SK-N-MC (cell line): ENCODE results near the gene SIGLECL1.

ENCODE experiments used
- DNase-seq: peaks from one replicate; pipeline ENCODE4 v3.0.0-alpha.2; 2011; ENCODE audit warnings: low read depth, low spot score
- H3K27ac ChIP-seq: fragments of 200-600 bp; sonication (generic); 2 replicates; pipeline ENCODE4 v1.5.1; 2016; ENCODE audit warnings: mixed run types
- H3K36me3 ChIP-seq: fragments of 200-600 bp; sonication (generic); 2 replicates; pipeline ENCODE4 v1.6.1; 2017; ENCODE audit warnings: antibody characterized with exemption, low read length, mixed read lengths; ENCODE audit not compliant: insufficient read depth
- H3K4me3 ChIP-seq: fragments of 200-600 bp; sonication (generic); 2 replicates; pipeline ENCODE4 v1.5.1; 2016
- H3K9ac ChIP-seq: fragments of 200-600 bp; sonication (generic); 2 replicates; pipeline ENCODE4 v1.8.0; 2017; ENCODE audit warnings: mixed run types, mixed read lengths; ENCODE audit not compliant: insufficient read length
- H3K9me3 ChIP-seq: fragments of 200-600 bp; sonication (generic); 2 replicates; pipeline ENCODE4 v1.6.1; 2017; ENCODE audit warnings: low read depth, mild to moderate bottlenecking, antibody characterized with exemption, low read length, moderate library complexity, mixed read lengths
- EZH2 ChIP-seq: fragments of 200-600 bp; sonication (generic); IDR thresholded peaks from one replicate; pipeline ENCODE4 v1.6.1; 2017; ENCODE audit warnings: antibody characterized with exemption
- FOXP2 ChIP-seq: optimal IDR thresholded peaks from 2 replicates; pipeline ENCODE3; 2011; ENCODE audit warnings: mild to moderate bottlenecking, moderate library complexity; ENCODE audit not compliant: insufficient read depth; ENCODE audit errors: extremely low read length, control extremely low read depth
- POLR2AphosphoS5 ChIP-seq: IDR thresholded peaks from 2 replicates; pipeline ENCODE4 v1.6.1; 2012; ENCODE audit warnings: mild to moderate bottlenecking, low read depth, low read length, borderline replicate concordance

The SIGLECL1 gene

GRCh38 chr19:51301266-51301665 lies 50.4 kb downstream of the SIGLECL1 start:
- Histone ChIP-seq H3K36me3 (no peaks in the 10 kb centered on the region), H3K9ac (no peak overlapping the region), H3K4me3 (no peak overlapping the region), H3K27ac (no peak overlapping the region), H3K9me3 (no peaks in the 10 kb centered on the region)
- TF ChIP-seq EZH2 (no peak), FOXP2 (no peak), POLR2AphosphoS5 (no peak)
- DNase-seq = no peak

DNA sequence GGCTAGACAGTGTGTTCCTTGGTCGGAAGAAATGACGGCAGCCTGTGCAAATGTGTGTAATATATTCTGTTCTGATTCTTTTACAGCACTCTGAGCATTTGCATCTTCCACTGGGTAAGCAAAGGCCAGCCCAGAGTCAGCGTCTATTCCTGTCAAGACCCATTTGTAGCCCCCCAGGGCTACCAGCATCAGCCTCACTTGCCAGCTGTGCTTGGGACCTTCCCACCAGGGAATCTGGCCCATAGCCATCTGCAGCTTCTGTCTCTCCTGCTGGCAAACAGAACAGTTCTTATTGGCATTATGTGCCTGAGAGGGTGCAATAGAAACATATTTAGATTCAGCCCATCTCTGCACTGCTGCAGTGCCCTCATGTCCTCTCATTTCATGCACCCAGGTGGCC lies 54.6 kb downstream of the SIGLECL1 start:
- TF ChIP-seq FOXP2 = no peak
- TF ChIP-seq POLR2AphosphoS5 = no peak
- TF ChIP-seq EZH2 = no peak
- DNase-seq = no peak
- Histone ChIP-seq H3K4me3 (no peak overlapping the region), H3K9me3 (no peaks in the 10 kb centered on the region), H3K27ac (no peak overlapping the region), H3K9ac (no peak overlapping the region), H3K36me3 (no peaks in the 10 kb centered on the region)

DNA sequence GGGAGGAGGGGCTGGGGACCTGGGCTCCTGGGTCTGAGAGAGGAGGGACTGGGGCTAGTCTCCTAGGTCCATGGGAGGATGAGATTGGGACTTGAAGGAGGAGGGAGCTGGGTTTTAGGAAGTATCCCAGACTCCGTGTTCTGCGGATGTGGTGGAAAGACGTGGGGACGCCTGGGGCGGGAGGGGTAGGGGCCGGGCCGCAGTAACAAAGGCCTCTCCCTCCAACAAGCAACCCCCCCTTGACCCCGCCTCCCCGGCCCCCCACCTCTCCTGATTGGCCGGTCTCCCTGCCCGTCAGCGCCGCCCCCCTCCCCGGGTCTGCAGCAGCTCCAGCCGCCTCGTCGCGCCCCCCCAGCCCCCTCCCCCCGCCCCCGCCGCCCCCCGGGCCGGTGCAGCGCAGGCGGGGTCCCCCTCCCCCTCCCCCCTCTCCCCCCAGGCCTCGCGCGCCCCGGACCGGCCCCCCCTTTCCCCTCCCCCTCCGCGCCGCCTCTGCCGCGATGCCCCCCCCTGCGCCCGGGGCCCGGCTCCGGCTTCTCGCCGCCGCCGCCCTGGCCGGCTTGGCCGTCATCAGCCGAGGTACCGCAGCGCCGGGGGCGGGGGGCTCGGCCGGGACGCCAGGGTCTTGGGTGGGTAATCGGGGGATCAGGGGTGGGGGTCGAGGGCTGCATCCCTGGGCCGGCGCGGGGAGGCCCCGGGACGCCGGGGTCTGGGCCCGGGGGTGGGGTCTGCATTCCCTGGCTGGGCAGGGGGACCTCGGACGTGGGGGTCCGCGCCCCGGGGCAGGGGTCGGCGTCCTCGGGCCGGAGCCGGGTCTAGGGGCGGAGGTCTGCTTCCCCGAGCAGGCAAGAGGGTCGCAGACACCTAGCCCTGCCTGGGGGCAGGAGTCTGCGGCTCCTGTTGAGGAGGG lies 60.7 kb downstream of the SIGLECL1 start, which contains the start of gene IGLON5:
Gene IGLON5, plus strand, starts transcription at position 294 of the 907 bp plus-strand sequence. Its CDS starts 204 bp downstream, at position 498.
- H3K4me3 ChIP-seq = no peak within 1 kb of the TSS

DNA sequence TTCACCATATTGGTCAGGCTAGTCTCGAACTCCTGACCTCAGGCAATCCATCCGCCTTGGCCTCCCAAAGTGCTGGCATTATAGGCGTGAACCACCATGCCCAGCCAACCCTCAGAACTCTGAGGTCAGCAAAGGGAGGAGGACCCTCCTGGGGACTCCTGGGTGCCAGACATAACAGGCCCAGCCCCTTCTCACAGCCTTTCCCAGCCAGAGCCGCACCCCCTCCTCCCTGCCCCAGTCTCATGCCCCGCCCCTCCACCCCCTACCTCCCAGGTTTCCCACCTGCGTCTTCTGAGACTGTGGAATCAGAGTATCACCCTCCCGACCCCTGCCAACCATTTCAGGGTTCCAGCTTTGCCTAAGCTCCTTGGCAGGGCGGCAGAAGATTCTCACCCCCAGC lies 65.8 kb downstream of the SIGLECL1 start:
- H3K9me3 ChIP-seq = no peaks in the 10 kb centered on the region
- H3K9ac ChIP-seq = no peak overlapping the region
- TF ChIP-seq FOXP2 = no peak
- no peak for TF ChIP-seq POLR2AphosphoS5
- TF ChIP-seq EZH2 = no peak
- no peak overlapping the region for H3K27ac ChIP-seq
- no peaks in the 10 kb centered on the region for H3K36me3 ChIP-seq
- no peak for DNase-seq
- no peak overlapping the region for H3K4me3 ChIP-seq

More for the DNA sequence above, 60.7 kb downstream of the SIGLECL1 start, which contains the start of gene IGLON5:
- Histone ChIP-seq H3K9ac (no peak within 1 kb of the TSS), H3K36me3 (no peaks in the 10 kb centered on the region), H3K9me3 (no peaks in the 10 kb centered on the region), H3K27ac (no peak within 1 kb of the TSS)
- DNase-seq = no peak
- no peak for TF ChIP-seq EZH2
- no peak for TF ChIP-seq FOXP2
- no peak for TF ChIP-seq POLR2AphosphoS5

DNA sequence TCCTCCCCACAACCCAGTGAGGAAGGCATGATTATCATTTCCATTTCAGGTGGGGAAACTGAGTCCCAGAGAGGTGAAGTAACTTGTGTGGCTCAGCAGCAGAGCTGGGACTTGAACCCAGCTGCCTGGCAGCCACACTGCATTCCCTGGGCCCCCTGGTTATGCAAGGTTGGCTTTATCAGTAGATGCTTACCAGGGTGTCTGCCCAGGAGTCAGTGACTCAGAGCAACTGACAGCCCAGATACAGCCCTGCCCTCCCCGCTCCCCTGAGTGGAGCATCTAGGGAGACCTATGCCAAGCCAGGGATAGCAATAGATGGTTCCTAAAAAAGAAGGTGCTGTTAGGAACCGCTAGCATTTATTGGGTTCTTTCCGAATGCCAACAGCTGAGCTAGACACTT lies 66.5 kb downstream of the SIGLECL1 start:
- no peak overlapping the region for H3K27ac ChIP-seq
- DNase-seq = no peak
- no peak for TF ChIP-seq EZH2
- no peak for TF ChIP-seq POLR2AphosphoS5
- no peak for TF ChIP-seq FOXP2
- no peak overlapping the region for H3K4me3 ChIP-seq
- H3K36me3 ChIP-seq = no peaks in the 10 kb centered on the region
- no peak overlapping the region for H3K9ac ChIP-seq
- no peaks in the 10 kb centered on the region for H3K9me3 ChIP-seq

- no peak overlapping the region for H3K9ac ChIP-seq
- no peak overlapping the region for H3K4me3 ChIP-seq
- DNase-seq = no peak
- TF ChIP-seq EZH2 = no peak
- TF ChIP-seq POLR2AphosphoS5 = no peak
- TF ChIP-seq FOXP2 = no peak
- H3K36me3 ChIP-seq = no peaks in the 10 kb centered on the region
- H3K27ac ChIP-seq = no peak overlapping the region
- H3K9me3 ChIP-seq = no peaks in the 10 kb centered on the region
Measured at GRCh38 chr19:51317968-51318367, 67.1 kb downstream of the SIGLECL1 start.
